SK-N-SH (cell line): Measurements from ENCODE around the gene ZNF827. TPM values are rescaled to one million over a fixed set of nuclear protein-coding genes. Genes with fewer than 3 reads are reported as not detected.
"Not testable (repeated sequence)": the region's sequence is repeated elsewhere in the genome, so short reads cannot be mapped to it uniquely, and the experiment has no call there.

Source experiments
- CTCF ChIA-PET: fragments of 300-600, 350-600 bp; formaldehyde crosslinking; extraction: SDS; loops from one replicate; lab custom pipeline; 2021; lab: Yijun Ruan, JAX
- POLR2A ChIA-PET: fragments of 350-600 bp; sonication (Branson Sonifier 250); formaldehyde crosslinking; extraction: SDS; loops from one replicate; lab custom pipeline; 2020; ENCODE audit warnings: antibody characterized with exemption, inconsistent platforms; lab: Yijun Ruan, JAX
- DNase-seq: peaks from one replicate; pipeline ENCODE4 v3.0.0; 2012
- H2AFZ ChIP-seq: fragments of 200-600 bp; sonication (generic); 2 replicates; pipeline ENCODE4 v1.8.1; 2016; ENCODE audit warnings: antibody characterized with exemption, mild to moderate bottlenecking, low read depth
- H3F3A ChIP-seq: fragments of 200-600 bp; sonication (generic); replicated peaks from 2 replicates; pipeline ENCODE3; 2016; ENCODE audit warnings: antibody characterized with exemption, mild to moderate bottlenecking; ENCODE audit not compliant: insufficient read depth
- H3K27ac ChIP-seq, 2 experiments: fragments of 200-500 bp in 1 of 2; fragments of 200-600 bp in 1 of 2; sonication (Bioruptor generic) in 1 of 2; sonication (generic), shearing (Covaris generic) in 1 of 2; 2 replicates each; pipeline versions ENCODE4 v1.5.1 to v1.6.1; 2014 to 2016; ENCODE audit warnings: low read depth in 2 of 2, inconsistent platforms in 1 of 2, low read length in 1 of 2, mild to moderate bottlenecking in 1 of 2, mixed read lengths in 1 of 2
- H3K27me3 ChIP-seq: fragments of 200-600 bp; sonication (generic), shearing (Covaris generic); 2 replicates; pipeline ENCODE4 v1.6.1; 2016; ENCODE audit warnings: mixed run types; ENCODE audit not compliant: insufficient read depth
- H3K36me3 ChIP-seq, 2 experiments: fragments of 200-500 bp in 1 of 2; fragments of 200-600 bp in 1 of 2; sonication (Bioruptor generic) in 1 of 2; sonication (generic) in 1 of 2; replicated peaks in 1 of 2; 2 replicates each; pipeline versions ENCODE3 to v1.5.1; 2014 to 2016; ENCODE audit warnings: low read length in 1 of 2, mild to moderate bottlenecking in 1 of 2; ENCODE audit not compliant: insufficient read depth in 2 of 2, control insufficient read depth in 1 of 2
- H3K4me1 ChIP-seq, 2 experiments: fragments of 200-500 bp in 1 of 2; fragments of 200-600 bp in 1 of 2; sonication (Bioruptor generic) in 1 of 2; sonication (generic), shearing (Covaris generic) in 1 of 2; 2 replicates each; pipeline versions ENCODE4 v1.5.1 to v1.6.1; 2014 to 2016; ENCODE audit warnings: low read depth in 1 of 2, low read length in 1 of 2, mixed run types in 1 of 2; ENCODE audit not compliant: insufficient read depth in 2 of 2, control insufficient read depth in 1 of 2
- H3K4me2 ChIP-seq: fragments of 200-600 bp; sonication (generic), shearing (Covaris generic); 2 replicates; pipeline ENCODE4 v1.6.1; 2017; ENCODE audit warnings: mixed run types
- H3K4me3 ChIP-seq, 2 experiments: fragments of 200-500 bp in 1 of 2; fragments of 200-600 bp in 1 of 2; sonication (Bioruptor generic) in 1 of 2; sonication (generic), shearing (Covaris generic) in 1 of 2; 2 replicates each; pipeline versions ENCODE4 v1.5.1 to v1.8.1; 2014 to 2016; ENCODE audit warnings: low read depth in 2 of 2, inconsistent platforms in 1 of 2, low read length in 1 of 2, mild to moderate bottlenecking in 1 of 2, mixed read lengths in 1 of 2, moderate library complexity in 1 of 2
- H3K79me2 ChIP-seq: fragments of 200-600 bp; sonication (generic); 2 replicates; pipeline ENCODE4 v1.8.1; 2017; ENCODE audit warnings: mild to moderate bottlenecking; ENCODE audit not compliant: insufficient read depth
- H3K9ac ChIP-seq: fragments of 200-600 bp; sonication (generic); 2 replicates; pipeline ENCODE4 v1.6.1; 2017; ENCODE audit warnings: mixed run types
- H3K9me2 ChIP-seq: fragments of 200-600 bp; sonication (generic); 2 replicates; pipeline ENCODE4 v1.6.1; 2017; ENCODE audit warnings: mixed run types
- H3K9me3 ChIP-seq: fragments of 200-600 bp; sonication (generic); 2 replicates; pipeline ENCODE4 v1.6.1; 2017; ENCODE audit warnings: mixed run types, mild to moderate bottlenecking, moderate library complexity
- H4K20me1 ChIP-seq: fragments of 200-600 bp; sonication (generic); 2 replicates; pipeline ENCODE4 v1.6.1; 2017; ENCODE audit warnings: mild to moderate bottlenecking, mixed run types; ENCODE audit not compliant: insufficient read depth
- EP300 ChIP-seq, 2 experiments: IDR thresholded peaks; 2 replicates each; pipeline versions ENCODE4 v1.4.0 to v1.6.1; 2012; ENCODE audit warnings: borderline replicate concordance in 1 of 2, low read depth in 1 of 2, low read length in 1 of 2
- EZH2phosphoT487 ChIP-seq: fragments of 200-600 bp; sonication (generic); IDR thresholded peaks from 2 replicates; pipeline ENCODE4 v1.6.1; 2017; ENCODE audit warnings: low read depth, mixed run types, mild to moderate bottlenecking, antibody characterized with exemption, moderate library complexity, borderline replicate concordance
- FOSL2 ChIP-seq: IDR thresholded peaks from 2 replicates; pipeline ENCODE4 v1.4.0; 2012; ENCODE audit warnings: low read depth, mild to moderate bottlenecking, moderate library complexity, borderline replicate concordance
- GABPA ChIP-seq: IDR thresholded peaks from 2 replicates; pipeline ENCODE4 v1.4.0; 2012; ENCODE audit warnings: low read depth, mild to moderate bottlenecking
- MAX ChIP-seq: IDR thresholded peaks from 2 replicates; pipeline ENCODE4 v1.4.0; 2012; ENCODE audit warnings: low read depth
- POLR2AphosphoS5 ChIP-seq: IDR thresholded peaks from 2 replicates; pipeline ENCODE4 v1.6.1; 2012; ENCODE audit warnings: low read depth, low read length
- RAD21 ChIP-seq: IDR thresholded peaks from 2 replicates; pipeline ENCODE4 v1.6.1; 2012; ENCODE audit warnings: mild to moderate bottlenecking, low read length
- REST ChIP-seq: IDR thresholded peaks from 2 replicates; pipeline ENCODE4 v1.6.1; 2012; ENCODE audit warnings: mild to moderate bottlenecking, low read depth, low read length, moderate library complexity
- SIN3A ChIP-seq: IDR thresholded peaks from 2 replicates; pipeline ENCODE4 v1.6.1; 2012; ENCODE audit warnings: low read depth, mild to moderate bottlenecking, low read length, moderate library complexity, borderline replicate concordance
- TAF1 ChIP-seq: IDR thresholded peaks from 2 replicates; pipeline ENCODE4 v1.6.1; 2012; ENCODE audit warnings: low read depth, mild to moderate bottlenecking, low read length, moderate library complexity, borderline replicate concordance
- TEAD4 ChIP-seq: IDR thresholded peaks from 2 replicates; pipeline ENCODE4 v1.4.0; 2012; ENCODE audit warnings: mild to moderate bottlenecking, borderline replicate concordance; ENCODE audit not compliant: insufficient read depth
- WGBS: methylation state at CpG from one replicate; pipeline ENCODE4 v1.1.6; 2017; ENCODE audit warnings: low lambda C conversion rate; 5-methylcytosine and 5-hydroxymethylcytosine counted together
- polyA plus RNA-seq, 3 experiments: library from polyadenylated mRNA; depleted of rRNA; stranded (reverse); fragments of >200 nt; gene quantifications; 2 replicates each; pipeline ENCODE4 v1.2.3, GENCODE V29; 2012
- TF ChIP-seq, protein P1 (sequence below): fragments of 200-600 bp; sonication (generic); IDR thresholded peaks from 2 replicates; pipeline ENCODE4 v1.6.1; 2017; ENCODE audit warnings: antibody characterized with exemption, mild to moderate bottlenecking, moderate library complexity

Gene ZNF827
- polyA plus RNA-seq, 1 of the 3 experiments (the other 2 are of a cell fraction), result 23.2 TPM

DNA sequence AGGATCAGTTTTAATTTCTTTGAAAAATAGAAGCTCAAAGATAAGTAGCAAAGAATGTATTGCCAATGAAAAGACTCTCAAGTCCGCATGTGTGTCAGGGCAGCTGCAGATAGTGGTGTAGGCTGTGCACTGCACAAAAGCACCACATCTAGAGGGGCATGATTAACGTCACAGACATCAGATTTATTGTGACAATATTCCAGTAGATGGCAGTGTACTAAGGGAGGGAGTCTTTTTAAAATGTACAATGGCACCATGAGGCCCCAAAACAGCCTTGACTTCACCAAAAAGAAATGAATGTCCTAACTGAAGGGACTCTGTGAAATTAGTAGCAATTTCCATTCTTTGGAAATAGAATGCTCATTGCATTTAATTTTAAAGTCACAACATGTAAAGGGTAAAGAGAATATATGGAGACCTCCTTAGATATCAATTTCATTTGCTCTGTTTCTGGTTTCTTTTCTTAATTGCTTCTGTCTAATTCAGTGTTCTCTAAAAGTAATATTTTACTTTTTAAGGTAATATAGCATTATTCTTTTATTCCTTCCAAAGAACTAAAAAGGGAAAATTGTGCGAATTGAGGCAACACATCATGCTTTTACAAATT is 98.4 kb downstream of the ZNF827 start (continued):
- TF ChIP-seq REST (no peak), FOSL2 (no peak), MAX (peak; percentile 26; the same call in 1 of the 2 replicates), TEAD4 (no peak), RAD21 (peak; percentile 65), EZH2phosphoT487 (no peak), POLR2AphosphoS5 (no peak)
- TF ChIP-seq, protein P1, sequence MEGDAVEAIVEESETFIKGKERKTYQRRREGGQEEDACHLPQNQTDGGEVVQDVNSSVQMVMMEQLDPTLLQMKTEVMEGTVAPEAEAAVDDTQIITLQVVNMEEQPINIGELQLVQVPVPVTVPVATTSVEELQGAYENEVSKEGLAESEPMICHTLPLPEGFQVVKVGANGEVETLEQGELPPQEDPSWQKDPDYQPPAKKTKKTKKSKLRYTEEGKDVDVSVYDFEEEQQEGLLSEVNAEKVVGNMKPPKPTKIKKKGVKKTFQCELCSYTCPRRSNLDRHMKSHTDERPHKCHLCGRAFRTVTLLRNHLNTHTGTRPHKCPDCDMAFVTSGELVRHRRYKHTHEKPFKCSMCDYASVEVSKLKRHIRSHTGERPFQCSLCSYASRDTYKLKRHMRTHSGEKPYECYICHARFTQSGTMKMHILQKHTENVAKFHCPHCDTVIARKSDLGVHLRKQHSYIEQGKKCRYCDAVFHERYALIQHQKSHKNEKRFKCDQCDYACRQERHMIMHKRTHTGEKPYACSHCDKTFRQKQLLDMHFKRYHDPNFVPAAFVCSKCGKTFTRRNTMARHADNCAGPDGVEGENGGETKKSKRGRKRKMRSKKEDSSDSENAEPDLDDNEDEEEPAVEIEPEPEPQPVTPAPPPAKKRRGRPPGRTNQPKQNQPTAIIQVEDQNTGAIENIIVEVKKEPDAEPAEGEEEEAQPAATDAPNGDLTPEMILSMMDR, result peak; percentile 64
- TF ChIP-seq, all 33 proteins: peak for 5

DNA sequence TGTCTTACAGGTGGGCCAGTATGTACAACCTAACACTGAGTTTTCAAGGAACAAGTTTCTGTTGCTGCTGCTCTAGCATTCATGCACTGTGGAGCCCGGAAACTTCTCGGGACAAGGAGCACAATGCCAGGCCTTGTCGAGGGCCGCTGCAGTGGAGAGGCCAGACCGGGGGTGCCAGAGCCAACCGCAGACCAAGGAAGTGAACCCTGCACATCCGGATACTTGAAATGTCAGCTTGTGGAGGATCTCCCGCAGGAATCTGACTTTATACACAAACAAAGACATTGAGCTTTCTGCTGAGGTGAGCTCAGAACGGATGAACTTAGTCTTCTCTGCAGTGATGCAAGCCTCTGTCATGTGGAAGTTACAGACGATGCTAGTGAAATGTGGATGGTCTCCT is 99.5 kb downstream of the ZNF827 start:
- no peaks in the 10 kb centered on the region for H3K27me3 ChIP-seq
- ChIA-PET POLR2A (no interaction called here), CTCF (interaction anchor here (0.6 kb wide), 1 partner anchor 12 kb away, joined by 3 read pairs; no protein-coding TSS in a partner anchor)
- H3F3A ChIP-seq, result peaks cover 5% of the 10 kb centered on the region
- no peaks in the 10 kb centered on the region for H3K79me2 ChIP-seq
- H3K9ac ChIP-seq, result no peak overlapping the region
- WGBS, result 96% methylated on average over 10 of the region's 10 CpGs
- no peak overlapping the region for H3K4me3 ChIP-seq
- no peaks in the 10 kb centered on the region for H4K20me1 ChIP-seq
- no peak overlapping the region for H3K4me2 ChIP-seq
- H3K9me2 ChIP-seq, result no peaks in the 10 kb centered on the region
- peaks cover 0 to 16% of the 10 kb centered on the region in 2 experiments; a peak in 1 of 4 replicates for H3K4me1 ChIP-seq
- H2AFZ ChIP-seq, result no peak overlapping the region
- TF ChIP-seq REST (no peak), EP300 (IDR thresholded peaks at IDR 0.05; ENCODE audit: borderline replicate concordance in 1 of 2, low read depth in 1 of 2, low read length in 1 of 2) (no peak), FOSL2 (no peak), GABPA (no peak), TAF1 (no peak), SIN3A (no peak)
- TF ChIP-seq, protein P1, result no peak
- peaks cover 31 to 36% of the 10 kb centered on the region in 2 experiments for H3K36me3 ChIP-seq
- no peaks in the 10 kb centered on the region for H3K9me3 ChIP-seq
- no peak overlapping the region for H3K27ac ChIP-seq
- no peak for DNase-seq

DNA sequence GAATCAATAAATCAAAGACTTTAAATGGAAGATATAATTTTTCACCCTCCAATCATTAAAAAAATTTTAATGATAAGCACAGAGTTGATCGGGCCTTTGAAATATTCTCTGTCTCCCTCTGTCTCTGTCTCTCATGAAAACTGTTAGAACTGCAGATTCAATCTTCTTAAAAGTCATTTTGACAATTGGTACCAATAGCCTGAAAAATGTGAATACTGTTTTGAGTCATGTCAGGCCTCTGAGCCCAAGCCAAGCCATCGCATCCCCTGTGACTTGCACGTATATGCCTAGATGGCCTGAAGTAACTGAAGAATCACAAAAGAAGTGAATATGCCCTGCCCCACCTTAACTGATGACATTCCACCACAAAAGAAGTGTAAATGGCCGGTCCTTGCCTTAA is 106.2 kb downstream of the ZNF827 start:
- H3K27me3 ChIP-seq, POLR2A ChIA-PET, H3K9me3 ChIP-seq, H4K20me1 ChIP-seq, H3K79me2 ChIP-seq, H3F3A ChIP-seq, H3K4me2 ChIP-seq, H3K4me3 ChIP-seq, H3K9me2 ChIP-seq, CTCF ChIA-PET, DNase-seq, H3K4me1 ChIP-seq, H3K9ac ChIP-seq, H3K27ac ChIP-seq, H2AFZ ChIP-seq: not testable (repeated sequence)
- H3K36me3 ChIP-seq, result peaks cover 11 to 18% of the 10 kb centered on the region in 2 experiments
- 94% methylated on average over 4 of the region's 4 CpGs for WGBS
